ENCODE data around the gene GARNL3. TPM values are rescaled to one million over a fixed set of nuclear protein-coding genes. Genes with fewer than 3 reads are reported as not detected.
A peak's percentile ranks its signal among the peaks of the same experiment; 100 is the strongest.

The GARNL3 gene
- total and polyA plus RNA-seq, 12 donors: 12.2 to 43.2 (median 28.6) TPM

DNA sequence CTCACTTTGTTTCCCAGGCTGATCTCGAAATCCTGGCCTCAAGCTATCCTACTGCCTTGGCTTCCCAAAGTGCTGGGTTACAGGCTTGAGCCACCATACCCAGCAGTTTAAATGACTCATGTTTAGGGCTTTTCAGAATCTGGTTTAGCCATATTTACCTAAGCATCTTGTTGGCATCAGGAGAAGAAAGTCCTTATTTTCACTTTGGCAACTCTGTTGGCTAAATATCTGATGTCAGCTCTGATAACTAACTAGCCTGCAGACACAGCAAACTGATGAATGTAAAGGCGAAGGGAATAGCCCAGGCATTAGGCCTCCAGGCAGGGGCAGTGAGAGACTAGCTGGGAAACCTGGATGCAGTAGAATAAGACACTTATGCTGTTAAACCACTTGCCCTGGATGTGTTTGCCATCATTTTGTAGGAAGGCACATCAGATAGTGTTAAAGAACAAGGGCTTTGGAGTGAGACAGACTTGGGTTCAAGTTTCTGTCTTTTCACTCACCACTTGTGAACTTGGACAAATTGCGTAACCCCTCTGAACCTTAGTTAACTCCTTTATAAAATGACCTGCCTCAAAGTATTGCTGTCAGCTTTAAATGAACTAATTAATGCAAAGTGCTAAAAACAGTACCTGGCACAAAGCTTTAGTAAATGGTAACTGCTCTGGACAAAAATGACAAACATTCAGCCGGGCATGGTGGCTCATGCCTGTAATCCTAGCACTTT lies 34.7 kb upstream of the GARNL3 start:
- 87 to 96% (median 92%) methylated on average over 4 of the region's 4 CpGs for WGBS, 4 donors
- Histone ChIP-seq H3K36me3 (replicated peaks in 1 of 2) (no peaks in the 10 kb centered on the region), H3K4me3 (no peak overlapping the region), H3K27me3 (no peaks in the 10 kb centered on the region), H3K9me3 (replicated peaks in 1 of 3) (no peaks in the 10 kb centered on the region), H3K27ac (peak overlapping the region in 1 of 5 donors; percentile 9), H3K4me1 (replicated peaks in 1 of 2) (peaks cover 15 to 40% of the 10 kb centered on the region in 2 donors)
- intact Hi-C loops (cut with DNase I): no loop called here
- TF ChIP-seq POLR2A (IDR thresholded peaks at IDR 0.05): no peak
- TF ChIP-seq, protein P1, sequence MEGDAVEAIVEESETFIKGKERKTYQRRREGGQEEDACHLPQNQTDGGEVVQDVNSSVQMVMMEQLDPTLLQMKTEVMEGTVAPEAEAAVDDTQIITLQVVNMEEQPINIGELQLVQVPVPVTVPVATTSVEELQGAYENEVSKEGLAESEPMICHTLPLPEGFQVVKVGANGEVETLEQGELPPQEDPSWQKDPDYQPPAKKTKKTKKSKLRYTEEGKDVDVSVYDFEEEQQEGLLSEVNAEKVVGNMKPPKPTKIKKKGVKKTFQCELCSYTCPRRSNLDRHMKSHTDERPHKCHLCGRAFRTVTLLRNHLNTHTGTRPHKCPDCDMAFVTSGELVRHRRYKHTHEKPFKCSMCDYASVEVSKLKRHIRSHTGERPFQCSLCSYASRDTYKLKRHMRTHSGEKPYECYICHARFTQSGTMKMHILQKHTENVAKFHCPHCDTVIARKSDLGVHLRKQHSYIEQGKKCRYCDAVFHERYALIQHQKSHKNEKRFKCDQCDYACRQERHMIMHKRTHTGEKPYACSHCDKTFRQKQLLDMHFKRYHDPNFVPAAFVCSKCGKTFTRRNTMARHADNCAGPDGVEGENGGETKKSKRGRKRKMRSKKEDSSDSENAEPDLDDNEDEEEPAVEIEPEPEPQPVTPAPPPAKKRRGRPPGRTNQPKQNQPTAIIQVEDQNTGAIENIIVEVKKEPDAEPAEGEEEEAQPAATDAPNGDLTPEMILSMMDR (IDR thresholded peaks at IDR 0.05): no peak
- DNase-seq: peak in 1 of 7 donors; percentile 14

DNA sequence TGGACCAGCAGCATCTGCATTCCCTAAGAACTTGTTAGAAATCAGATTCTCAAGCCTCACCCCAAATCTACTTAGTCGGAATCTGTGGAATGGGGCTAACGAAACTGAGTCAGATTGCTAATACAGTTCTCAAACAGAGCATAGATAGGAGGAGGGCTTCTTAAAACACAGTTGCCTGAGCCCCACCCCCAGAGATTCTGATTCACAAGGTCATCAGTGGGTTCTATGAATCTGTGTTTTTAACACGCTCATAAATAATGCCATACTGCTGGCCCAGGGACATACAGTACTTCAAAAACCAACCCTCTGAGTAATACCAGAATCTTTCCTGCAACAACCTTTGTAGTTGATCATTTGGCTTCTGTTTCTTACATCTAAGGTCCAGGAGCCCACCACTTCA lies 32.9 kb upstream of the GARNL3 start:
- Histone ChIP-seq H3K4me3 (no peak overlapping the region), H3K36me3 (replicated peaks in 1 of 2) (no peaks in the 10 kb centered on the region), H3K27ac (peak overlapping the region in 3 of 5 donors; percentile 6 to 33 (median 31)), H3K9me3 (replicated peaks in 1 of 3) (no peaks in the 10 kb centered on the region), H3K27me3 (no peaks in the 10 kb centered on the region), H3K4me1 (replicated peaks in 1 of 2) (peaks cover 15 to 37% of the 10 kb centered on the region in 2 donors)
- WGBS, 4 donors: 48 to 59% (median 56%) methylated on average over 3 of the region's 3 CpGs
- peak in 6 of 7 donors; percentile 46 to 65 (median 59) for DNase-seq
- intact Hi-C loops (cut with DNase I): no loop called here
- TF ChIP-seq, protein P1 (IDR thresholded peaks at IDR 0.05): no peak

DNA sequence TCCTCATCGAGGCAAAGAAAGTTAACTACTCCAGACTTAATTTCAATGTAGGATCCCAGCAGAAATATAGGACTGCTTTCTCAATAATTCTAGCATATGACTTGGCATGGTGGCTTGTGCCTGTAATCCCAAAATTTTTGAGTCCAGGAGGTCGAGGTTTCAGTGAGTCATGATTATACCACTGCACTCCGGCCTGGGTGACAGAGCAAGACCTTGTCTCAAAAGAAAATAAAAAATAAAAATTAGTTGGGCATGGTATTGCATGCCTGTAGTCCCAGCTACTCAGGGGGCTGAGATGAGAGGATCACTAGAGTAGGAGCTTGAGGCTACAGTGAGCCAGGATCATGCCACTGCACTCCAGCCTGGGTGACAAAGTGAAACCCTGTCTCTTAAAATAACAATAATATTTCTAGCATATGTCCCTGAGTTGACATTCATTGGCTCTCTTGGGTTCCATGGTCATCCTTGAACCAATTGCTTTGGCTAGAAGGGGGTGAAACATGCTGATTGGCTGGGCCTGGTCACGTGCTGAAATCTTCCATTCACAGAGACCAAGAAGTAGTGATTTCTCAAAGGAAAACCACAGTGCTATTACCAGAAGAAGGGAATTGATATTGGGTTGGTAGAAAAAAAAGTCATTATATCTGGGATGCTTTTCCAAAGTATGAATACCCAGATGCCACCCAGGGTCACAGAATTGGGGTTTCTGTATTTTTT lies 31.6 kb upstream of the GARNL3 start:
- intact Hi-C loops (cut with DNase I): no loop called here
- DNase-seq: peak in 3 of 7 donors; percentile 23 to 53 (median 51)
- WGBS, 4 donors: 45 to 53% (median 50%) methylated on average over 4 of the region's 4 CpGs
- H3K27ac ChIP-seq: peak overlapping the region in 2 of 5 donors; percentile 10 to 31
- no peaks in the 10 kb centered on the region for H3K36me3 ChIP-seq (replicated peaks in 1 of 2)
- H3K27me3 ChIP-seq: no peaks in the 10 kb centered on the region
- TF ChIP-seq, protein P1 (IDR thresholded peaks at IDR 0.05): no peak
- no peak for TF ChIP-seq POLR2A (IDR thresholded peaks at IDR 0.05)
- no peak overlapping the region for H3K4me3 ChIP-seq
- H3K9me3 ChIP-seq (replicated peaks in 1 of 3): no peaks in the 10 kb centered on the region
- peaks cover 15 to 37% of the 10 kb centered on the region in 2 donors for H3K4me1 ChIP-seq (replicated peaks in 1 of 2)

DNA sequence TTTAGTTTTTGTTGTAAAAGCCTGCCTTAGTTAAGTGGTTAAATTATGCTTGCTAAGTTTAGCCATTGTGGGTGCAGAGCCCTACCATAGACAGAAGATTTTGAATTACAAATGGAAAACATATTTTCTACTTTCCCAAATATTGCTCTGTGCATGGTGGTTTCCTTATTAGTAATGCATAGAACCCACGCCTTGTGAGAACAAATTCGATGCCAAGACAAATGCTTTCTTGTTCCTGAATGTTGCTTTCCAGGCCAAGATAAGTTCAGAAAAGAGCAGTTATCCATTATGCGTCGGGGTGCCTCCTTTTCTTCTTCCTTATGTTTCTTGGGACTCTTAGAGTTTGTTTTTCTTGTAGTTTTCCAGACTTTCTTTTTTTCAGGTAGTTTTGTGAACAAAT lies 31.0 kb upstream of the GARNL3 start:
- TF ChIP-seq, protein P1 (IDR thresholded peaks at IDR 0.05): no peak
- TF ChIP-seq POLR2A (IDR thresholded peaks at IDR 0.05): no peak
- H3K9me3 ChIP-seq (replicated peaks in 1 of 3): no peaks in the 10 kb centered on the region
- no peak overlapping the region for H3K4me3 ChIP-seq
- WGBS, 4 donors: 55 to 81% (median 65%) methylated on average over 4 of the region's 4 CpGs
- peak overlapping the region in 2 of 5 donors; percentile 10 to 31 for H3K27ac ChIP-seq
- no peaks in the 10 kb centered on the region for H3K36me3 ChIP-seq (replicated peaks in 1 of 2)
- peaks cover 15 to 37% of the 10 kb centered on the region in 2 donors for H3K4me1 ChIP-seq (replicated peaks in 1 of 2)
- no peaks in the 10 kb centered on the region for H3K27me3 ChIP-seq
- intact Hi-C loops (cut with DNase I): no loop called here
- peak in 1 of 7 donors; percentile 7 for DNase-seq
